HG03432 (cell line): ENCODE measurements around the gene STEAP4.

Source experiments
- ATAC-seq: cut with Tn5 transposase; IDR thresholded peaks from one replicate; pipeline ENCODE4 v1.9.1; 2021; ENCODE audit warnings: mild to moderate bottlenecking, moderate library complexity; ENCODE audit not compliant: unreplicated experiment

Gene STEAP4

DNA sequence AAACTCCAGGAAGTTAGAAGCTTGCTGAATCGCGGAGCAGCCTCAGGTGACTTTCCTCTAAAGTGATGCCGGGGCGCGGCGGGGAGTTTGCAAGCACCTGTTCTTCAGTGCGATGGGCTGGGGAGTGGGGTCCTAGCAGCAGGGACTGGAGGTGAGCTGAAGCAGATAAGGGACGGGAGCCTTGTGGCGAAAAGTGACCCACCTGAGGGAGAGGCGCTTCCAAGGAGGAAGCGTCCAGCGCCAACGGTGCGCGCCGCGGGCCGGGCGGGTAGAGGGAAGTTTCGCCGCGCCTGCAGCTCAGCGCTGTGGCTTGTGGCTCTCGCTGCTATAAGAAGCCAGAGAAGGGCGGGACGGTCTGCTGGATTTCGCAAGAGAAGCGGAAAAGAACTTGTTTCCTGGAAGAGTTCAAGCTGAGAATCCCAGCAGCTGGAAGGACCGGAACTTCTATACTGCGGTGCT, at the start of gene STEAP4:
Gene STEAP4, minus strand, starts transcription at position 305 of the 459 bp plus-strand sequence. CDS start 22,625 bp downstream, outside the sequence.
- ATAC-seq: no peak

DNA sequence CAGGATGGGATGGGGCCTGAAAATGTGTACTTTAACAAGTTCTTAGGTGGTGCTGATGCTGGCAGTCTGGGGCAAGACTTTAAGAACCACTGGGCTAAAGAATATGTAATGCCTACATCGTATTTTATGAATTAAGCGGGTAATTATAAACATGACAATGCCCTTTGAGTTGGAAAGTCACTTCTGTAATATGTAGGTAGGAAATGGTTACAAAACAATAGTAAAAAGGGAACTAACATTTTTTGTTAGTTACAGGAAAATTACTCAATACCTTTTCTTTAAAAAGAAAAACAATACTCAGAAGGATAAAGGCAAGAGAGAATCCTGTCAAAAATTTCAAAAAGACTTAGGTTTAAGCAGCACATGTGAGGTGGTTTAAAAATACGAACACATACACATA, 48.3 kb upstream of the STEAP4 start:
- no peak for ATAC-seq

DNA sequence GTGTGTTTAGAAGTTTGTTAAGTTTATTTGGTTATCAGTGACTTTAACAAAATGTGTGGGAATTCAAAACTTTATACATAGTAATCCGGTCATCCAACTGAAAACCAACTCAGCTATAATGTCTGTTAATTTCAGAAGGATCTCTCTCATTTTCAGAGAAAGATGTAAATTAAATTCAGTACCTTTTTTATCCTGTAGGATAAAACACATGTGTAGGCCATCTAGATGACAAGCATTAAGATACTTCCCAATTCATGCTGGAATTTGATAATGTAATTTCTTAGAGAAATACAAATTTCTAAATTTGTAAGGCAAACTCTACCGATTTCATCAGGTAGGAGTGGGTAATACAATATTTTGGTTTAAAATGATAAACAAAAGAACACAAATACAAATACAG, 43.4 kb upstream of the STEAP4 start:
- no peak for ATAC-seq

DNA sequence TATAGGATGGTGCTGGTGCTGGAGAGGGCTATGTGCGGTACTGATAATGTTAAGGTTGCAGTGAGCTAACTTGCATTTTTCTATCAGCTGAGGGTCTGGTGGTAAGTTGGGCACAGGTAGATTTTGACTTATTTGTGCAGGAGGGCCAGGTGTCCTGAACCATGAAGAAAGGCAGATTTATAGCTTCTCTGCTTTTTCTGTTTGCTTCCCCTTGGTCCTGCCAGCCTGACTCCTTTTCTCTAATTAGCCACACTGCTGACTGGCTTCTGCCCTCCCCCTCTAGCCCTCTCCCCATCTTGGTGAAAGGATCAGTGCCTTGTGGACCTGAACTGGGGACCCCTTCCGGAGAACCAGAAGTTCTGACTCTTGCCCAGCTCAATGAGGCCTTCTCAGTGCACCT, 40.8 kb upstream of the STEAP4 start:
- peak; percentile 5 for ATAC-seq

DNA sequence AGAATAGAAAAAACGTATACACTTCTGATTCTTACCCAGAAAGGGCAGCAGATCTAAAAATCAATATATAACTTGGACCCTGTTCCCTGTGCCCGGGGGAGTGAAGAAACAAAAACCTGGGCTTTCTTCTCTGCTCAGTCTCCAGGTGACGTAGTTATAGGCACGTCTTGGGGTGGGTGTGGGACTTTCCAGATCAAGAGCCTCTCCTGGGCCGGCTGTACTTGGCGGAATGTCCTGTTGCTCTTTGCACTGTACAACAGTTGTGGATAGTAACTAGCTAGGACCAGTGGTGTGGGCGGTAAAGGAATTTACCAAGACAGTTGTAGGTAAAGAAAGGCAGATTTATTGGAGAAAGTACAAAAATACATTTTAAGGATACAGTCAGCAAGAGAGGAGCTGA, 40.4 kb upstream of the STEAP4 start:
- ATAC-seq: peak; percentile 56

DNA sequence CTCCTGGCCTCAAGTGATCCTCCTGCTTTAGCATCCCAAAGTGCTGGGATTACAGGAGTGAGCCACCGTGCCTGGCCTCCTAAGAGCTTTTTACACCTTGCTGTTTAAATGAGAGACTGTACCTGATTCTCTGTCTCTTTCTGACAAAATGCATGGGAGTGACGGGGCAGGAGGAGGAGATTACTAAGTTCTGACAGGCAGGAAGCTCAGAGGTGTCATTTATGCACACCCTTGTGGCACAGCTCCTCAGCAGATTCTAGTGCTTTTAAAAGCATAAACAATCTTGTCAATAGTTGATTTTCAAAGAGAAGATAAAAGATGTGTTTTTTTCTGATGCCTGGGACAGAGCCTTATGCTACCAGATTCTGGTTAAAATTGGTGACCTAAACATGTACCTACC, 39.7 kb upstream of the STEAP4 start:
- peak; percentile 56 for ATAC-seq

DNA sequence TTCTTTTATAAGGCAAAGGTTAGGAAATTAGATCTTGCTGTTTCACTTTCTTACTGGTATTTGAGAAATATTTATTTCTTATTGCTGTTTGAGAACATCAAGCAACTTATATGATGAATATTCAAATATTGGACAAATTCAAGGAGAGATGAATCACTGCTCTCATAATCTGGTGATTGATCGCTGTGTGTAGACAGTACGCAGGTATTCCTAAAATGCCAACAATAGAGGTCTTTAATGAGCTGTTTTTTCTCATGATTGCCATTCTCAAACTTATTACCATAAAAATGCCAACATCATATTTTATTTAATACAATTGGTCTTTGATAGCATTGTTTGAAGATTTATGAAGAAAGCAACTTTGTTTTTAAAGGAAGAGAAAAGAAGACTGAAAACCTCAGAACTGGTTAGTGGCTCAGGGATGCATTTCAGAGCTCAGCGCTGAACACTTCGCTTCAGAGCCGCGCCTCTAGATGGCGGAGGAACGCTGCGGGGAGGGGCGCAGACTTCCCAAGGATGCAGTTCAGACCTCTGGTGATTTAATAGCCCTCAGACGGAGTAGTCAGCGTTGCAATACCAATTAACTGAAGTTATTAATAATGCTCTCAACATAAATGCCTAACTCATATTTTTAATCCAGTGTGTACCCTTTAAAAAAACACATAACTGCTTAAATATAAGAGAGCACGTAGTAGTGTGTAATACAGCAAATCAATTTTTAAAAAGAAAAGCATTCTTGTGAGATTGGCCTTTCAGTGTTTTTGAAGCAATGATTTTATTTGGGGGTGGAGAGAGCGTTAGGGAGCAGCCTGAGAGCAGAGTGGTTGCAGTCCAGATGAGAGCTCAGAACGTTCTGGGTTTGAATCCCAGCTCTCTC, 38.5 kb upstream of the STEAP4 start:
- ATAC-seq: peak; percentile 62

DNA sequence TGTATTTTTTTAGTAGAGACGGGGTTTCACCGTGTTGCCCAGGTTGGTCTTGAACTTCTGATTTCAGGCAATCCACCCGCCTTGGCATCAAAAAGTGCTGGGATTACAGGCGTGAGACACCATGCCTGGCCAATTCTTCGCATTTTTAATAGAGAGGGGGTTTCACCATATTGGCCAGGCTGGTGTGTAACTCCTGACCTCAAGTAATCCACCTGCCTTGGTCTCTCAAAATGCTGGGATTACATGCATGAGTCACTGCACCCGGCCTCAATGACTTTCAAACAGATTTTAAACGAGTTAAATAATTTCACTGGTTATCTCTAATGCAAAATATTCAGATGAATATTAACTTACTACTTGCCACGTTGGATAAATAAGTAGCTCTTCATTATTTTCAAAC, 37.6 kb upstream of the STEAP4 start:
- no peak for ATAC-seq

DNA sequence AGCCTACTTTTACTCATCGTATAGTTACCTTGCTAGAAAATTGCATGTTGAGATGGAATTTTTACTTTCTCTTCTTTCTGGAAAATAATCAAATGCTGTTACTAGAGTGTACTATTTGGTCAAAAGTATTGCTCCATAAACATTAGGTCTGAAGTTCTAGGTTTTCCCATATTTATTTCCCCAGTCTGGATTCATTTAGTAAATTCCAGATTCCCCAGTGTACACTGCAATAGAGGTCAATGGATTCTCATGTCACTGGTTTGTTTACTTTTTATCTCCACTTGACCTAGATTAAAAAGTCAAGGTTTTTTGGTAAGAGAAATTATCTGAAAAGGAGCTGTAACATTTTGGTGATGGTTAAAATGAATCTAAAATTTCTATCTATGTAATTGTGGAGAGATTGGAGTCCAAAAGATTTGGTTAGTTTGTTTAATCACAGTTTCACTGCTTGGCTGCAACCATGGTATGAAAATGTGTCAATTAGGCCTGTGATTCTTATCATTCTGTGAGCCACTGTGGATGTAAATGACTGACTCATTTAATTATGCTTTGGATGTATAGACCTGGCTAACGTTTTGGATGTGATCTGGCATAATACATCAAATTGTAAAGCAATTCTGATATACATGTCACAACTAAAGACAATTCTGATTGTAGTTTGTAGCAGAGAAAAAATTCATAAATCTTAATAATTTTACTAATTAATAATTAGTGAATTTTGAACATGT, 32.7 kb upstream of the STEAP4 start:
- no peak for ATAC-seq

DNA sequence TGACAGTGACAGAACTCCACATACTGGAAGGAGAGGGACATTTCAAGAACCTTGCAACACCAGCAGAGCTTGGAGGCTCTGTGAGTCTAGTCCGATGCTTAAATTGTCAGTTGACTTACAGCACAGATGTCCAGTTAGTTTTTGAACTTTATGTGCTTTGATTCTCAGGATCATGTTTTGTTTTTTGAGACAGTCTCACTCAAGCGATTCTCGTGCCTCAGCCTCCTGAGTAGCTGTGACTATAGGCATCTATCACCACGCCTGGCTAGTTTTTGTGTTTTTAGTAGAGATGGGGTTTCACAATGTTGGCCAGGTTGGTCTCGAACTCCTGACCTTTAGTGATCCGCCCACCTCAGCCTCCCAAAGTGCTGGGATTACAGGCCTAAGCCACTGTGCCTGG, 31.8 kb upstream of the STEAP4 start:
- ATAC-seq: no peak

DNA sequence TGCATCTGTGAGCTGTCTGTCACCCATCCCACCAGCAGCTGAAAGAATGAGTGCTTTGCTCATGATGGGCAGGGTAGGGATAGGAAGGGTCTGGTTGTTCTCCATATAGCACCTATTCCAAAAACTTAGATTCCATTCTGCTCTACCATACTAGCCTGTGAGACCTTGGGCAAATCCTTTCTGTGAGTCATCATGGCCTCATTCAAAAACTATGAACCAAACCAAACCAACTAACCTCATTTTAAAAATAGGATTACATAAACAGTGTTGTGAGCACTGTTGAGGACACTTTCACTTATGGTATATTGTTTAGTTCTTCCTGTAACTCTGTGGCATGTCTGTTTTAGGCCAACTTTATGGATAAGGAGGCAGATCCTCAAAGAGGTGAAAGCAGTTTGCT, 30.9 kb upstream of the STEAP4 start:
- no peak for ATAC-seq

DNA sequence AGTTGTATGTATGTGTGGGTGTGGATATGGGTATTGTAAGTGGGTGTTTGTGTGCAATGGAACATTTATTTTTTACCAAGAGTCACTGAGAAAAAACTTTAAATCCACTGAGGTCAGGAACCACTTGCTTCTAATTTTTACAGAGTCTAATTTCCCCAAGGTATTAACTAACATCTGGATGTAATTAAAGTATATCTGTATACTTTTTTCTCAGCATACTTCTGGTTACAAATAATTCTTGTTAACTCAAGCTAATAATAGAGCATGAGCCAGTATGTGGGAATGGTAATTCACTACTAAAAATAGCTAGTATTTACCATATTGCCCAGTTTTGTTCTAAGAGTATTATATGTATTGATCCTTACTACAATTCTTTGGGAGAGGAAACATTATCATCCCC, 24.6 kb upstream of the STEAP4 start:
- no peak for ATAC-seq

DNA sequence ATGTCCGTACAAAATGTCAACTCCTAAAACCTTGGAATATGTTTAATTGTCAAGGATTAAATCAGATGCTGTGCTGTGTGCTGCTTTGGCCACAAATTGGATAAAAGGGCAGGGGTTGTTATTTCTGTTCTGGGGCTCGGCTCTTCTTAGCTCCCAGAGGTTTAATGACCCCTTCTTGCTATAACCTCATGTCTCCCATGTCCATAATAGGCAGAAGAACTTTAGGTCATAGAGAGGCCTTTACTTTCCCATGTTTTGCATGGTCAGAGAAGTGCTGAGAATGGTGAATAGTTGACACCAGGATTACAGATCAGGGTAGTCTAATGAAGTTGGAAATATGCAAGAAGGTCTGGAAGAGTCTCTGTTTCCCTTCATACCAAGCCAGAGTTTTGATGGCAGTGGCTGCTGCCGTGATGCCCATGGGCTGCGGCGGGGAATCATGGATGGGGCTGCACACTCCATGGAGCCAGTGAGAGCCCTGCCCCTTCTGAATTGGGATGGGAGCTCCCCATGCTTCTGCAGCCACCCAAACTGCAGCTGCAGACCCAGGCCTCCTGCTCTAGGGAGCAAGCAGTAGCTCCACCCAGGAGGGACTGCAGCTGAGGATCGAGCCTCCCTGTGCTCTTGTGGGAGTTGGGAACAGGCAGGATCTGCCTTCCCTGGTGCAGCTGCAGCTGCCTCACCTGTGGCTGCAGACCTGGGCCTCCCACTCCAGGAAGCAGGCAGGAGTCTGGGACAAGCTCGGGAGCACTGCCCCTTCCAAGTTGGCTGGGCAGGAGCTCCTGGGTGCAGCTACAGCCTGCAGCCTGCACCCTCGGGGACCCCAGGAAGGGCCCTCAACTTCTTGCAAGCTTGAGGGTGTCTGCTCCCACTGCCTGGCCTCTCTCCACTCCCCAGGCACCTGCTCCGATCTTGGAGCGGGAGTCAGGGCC, 23.1 kb upstream of the STEAP4 start:
- no peak for ATAC-seq

DNA sequence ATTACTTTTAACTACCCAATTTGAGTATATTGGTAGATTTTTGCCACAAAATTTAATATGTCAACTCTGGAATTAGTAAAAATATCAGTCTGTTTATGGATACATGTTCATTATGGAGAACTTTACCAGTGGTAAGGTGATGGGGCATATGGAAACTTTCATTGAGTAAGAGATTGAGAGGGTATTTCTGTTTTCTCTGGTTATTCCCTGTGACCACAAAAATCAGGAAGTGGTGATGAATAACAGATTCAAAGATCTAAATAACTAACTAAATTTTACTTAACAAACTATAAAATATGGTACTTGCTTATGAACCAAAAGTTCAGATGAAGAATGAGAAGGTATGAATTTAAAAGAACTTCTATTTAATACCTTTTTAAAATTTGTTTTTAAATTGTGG, 22.1 kb upstream of the STEAP4 start:
- no peak for ATAC-seq

DNA sequence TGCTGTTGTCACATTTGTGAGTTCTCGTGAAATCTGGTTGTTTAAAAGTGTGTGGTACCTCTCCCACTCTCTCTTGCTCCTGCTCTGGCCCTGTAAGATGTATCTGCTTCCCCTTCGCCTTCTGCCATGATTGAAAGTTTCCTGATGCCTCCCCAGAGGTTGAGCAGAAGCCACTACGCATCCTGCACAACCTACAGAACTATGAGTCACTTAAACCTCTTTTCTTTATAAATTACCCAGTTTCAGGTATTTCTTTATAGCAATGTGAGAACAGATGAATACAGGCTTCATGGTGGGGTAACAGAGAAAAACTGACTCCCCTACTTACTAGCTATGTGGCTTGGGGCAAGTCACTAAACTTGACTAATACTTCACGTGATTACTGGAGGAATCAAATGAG, 18.0 kb upstream of the STEAP4 start:
- no peak for ATAC-seq

DNA sequence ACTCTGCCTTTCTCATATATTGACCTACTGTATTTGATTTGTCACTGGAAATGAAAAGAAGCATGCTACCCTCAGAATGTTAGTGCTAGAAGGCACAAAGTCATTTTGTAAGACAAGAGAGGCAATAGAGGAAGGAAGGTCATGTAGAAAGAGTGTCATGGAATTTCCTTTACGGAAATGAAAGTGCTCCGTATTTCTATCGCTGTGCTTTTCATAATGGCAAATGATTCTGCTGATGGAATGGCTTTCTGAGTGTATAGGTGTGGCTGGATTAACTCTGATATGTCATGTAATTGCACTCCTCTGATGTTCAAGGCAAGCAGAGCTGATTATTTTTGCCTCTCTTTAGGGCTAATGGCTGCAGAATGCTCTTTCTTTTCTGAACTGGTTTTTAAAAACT, 15.5 kb upstream of the STEAP4 start:
- ATAC-seq: no peak

DNA sequence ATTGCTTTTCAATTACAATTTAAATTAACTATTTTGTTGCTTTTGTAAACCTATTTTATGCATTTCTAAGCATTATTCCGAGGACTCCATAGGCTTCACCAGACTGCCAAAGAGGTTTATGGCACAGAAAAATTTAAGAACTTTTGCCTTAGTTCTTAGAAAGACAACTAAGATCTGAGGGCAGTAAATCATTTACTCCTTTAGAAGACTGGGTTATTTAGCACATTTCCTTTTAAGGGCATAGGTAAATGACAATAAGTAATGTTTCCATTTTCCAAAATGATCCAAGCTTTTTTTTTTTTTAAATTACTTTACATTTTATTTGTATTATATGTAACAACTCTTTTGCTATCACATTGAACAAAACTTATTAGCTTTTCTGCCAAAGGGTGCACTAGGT, 15.0 kb upstream of the STEAP4 start:
- no peak for ATAC-seq

DNA sequence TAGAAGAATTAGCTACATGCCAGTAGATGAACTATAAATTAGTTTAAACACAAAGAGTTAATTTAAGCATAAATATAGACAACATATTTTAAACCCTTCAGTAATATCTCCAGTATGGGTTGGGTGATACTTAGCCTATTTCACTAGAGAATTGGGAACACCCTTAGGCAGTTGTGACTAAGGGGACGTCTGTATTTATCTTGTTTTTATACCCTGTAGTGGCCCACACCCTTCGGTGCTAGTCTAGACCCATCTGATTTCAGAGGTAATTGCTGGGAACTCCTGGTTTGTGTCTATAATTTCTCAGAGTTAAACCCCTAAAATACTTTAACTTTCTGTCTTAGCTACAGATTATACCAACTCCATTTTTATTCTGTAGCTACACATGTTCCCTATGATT, 11.5 kb upstream of the STEAP4 start:
- no peak for ATAC-seq

DNA sequence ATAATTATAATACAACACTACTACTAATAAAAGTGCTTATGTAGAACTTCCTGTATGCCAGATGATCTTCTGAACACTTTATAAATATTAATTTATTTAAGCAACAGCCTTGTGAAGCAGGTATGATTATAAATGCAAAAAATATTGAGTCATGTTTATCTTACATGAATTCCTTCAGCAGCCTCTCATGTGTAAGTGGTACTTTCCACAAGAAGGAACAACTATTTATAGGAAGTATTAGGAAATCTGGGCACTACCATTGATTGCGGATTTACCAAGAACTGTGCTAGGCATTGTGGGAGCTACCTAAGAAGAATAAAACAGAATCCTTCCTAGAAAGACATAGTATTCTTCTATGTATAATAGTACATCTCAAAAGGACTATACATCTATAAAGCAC, 10.7 kb upstream of the STEAP4 start:
- ATAC-seq: no peak

DNA sequence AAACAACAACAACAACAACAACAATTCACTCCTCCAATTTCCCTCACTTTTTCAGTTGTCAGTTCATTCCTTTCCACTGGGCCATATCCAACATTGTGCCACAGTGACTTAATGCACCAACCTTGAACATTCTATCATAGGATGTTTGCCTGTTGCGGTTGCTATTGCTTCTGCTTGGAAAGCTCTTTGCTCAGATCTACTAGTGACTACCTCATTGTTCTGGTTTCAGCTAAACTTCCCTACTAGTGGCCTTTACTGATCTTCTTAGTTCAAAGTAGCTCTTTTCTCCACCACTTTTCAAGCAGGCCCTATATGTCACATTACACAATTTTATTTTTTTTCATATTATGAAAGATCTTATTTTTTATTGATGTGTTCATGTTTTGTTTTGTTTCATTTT, 9.8 kb upstream of the STEAP4 start:
- ATAC-seq: no peak

DNA sequence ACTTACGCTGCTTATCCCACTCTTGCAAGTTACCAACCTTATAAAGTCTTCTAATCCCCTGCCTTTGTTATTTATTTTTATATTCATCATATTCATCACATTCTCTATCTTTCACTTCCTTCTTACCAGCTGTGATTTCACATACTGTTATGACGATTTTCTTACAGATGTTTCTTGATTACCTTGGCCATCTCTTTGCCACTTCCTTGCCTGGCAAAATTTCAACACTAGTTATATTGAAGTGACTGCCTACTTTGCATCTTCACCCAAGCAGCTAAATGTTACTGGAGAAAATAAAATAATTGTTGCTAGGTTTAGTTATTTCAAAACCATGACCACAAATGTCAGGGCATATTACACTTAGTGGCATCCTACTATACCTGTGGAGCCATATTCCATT, 8.8 kb upstream of the STEAP4 start:
- ATAC-seq: no peak
